Lung (tissue), 12 donors: ENCODE measurements around the gene ZNF536. TPM values are rescaled to one million over a fixed set of nuclear protein-coding genes. Genes with fewer than 3 reads are reported as not detected.

Source experiments
- ATAC-seq: fragments of 200-7000 bp; cut with Tn5 transposase; one replicate; pipeline ENCODE4 v1.9.1; 2020; ENCODE audit warnings: moderate number of reproducible peaks; ENCODE audit not compliant: insufficient read depth, low FRiP score
- DNase-seq, 3 donors: peaks; one replicate each; pipeline ENCODE4 v3.0.0-alpha.2; 2013 to 2017
- H3K27ac ChIP-seq, 2 donors: one replicate each; pipeline ENCODE4 v1.5.1; 2013; ENCODE audit warnings: mild to moderate bottlenecking in 2 of 2, moderate library complexity in 2 of 2, control low read depth in 1 of 2, inconsistent platforms in 1 of 2, low read depth in 1 of 2, low read length in 1 of 2
- H3K27me3 ChIP-seq, 3 donors: one replicate each; pipeline ENCODE4 v1.5.1; 2013; ENCODE audit warnings: low read length in 2 of 3; ENCODE audit not compliant: control insufficient read depth in 3 of 3, insufficient read depth in 3 of 3
- H3K36me3 ChIP-seq, 4 donors: one replicate each; pipeline ENCODE4 v1.5.1; 2013; ENCODE audit warnings: low read length in 4 of 4, mild to moderate bottlenecking in 1 of 4, moderate library complexity in 1 of 4; ENCODE audit not compliant: control insufficient read depth in 4 of 4, insufficient read depth in 4 of 4
- H3K4me1 ChIP-seq, 5 donors: one replicate each; pipeline ENCODE4 v1.5.1; 2013; ENCODE audit warnings: low read length in 5 of 5, mild to moderate bottlenecking in 2 of 5, moderate library complexity in 1 of 5; ENCODE audit not compliant: control insufficient read depth in 5 of 5, insufficient read depth in 5 of 5
- H3K4me3 ChIP-seq: one replicate; pipeline ENCODE4 v1.5.1; 2013; ENCODE audit warnings: mild to moderate bottlenecking, control low read depth, moderate library complexity
- H3K9ac ChIP-seq, 2 donors: one replicate each; pipeline ENCODE4 v1.5.1; 2013; ENCODE audit warnings: low read length in 2 of 2, control low read depth in 1 of 2; ENCODE audit not compliant: insufficient read depth in 1 of 2
- H3K9me3 ChIP-seq, 4 donors: one replicate each; pipeline ENCODE4 v1.5.1; 2013; ENCODE audit warnings: low read length in 3 of 4, mild to moderate bottlenecking in 1 of 4, moderate library complexity in 1 of 4; ENCODE audit not compliant: control insufficient read depth in 4 of 4, insufficient read depth in 3 of 4
- CTCF ChIP-seq: IDR thresholded peaks from 2 replicates; pipeline ENCODE4 v1.5.1; 2012; ENCODE audit warnings: mild to moderate bottlenecking; ENCODE audit errors: control extremely low read depth, extremely low read depth
- WGBS, 2 donors: extraction: QIAGEN DNeasy Blood & Tissue Kit; methylation state at CpG; one replicate each; pipeline ENCODE4 v1.1.7; 2013; 5-methylcytosine and 5-hydroxymethylcytosine counted together
- polyA plus RNA-seq, 2 donors: library from polyadenylated mRNA; stranded (reverse); fragments of 200-250 nt; gene quantifications; one replicate each; pipeline ENCODE4 v1.2.1, GENCODE V29; 2013
- total RNA-seq, 2 donors: library from RNA; depleted of rRNA in 1 of 2; stranded (reverse); fragments of >200 nt in 1 of 2; gene quantifications; one replicate each; pipeline ENCODE4 v1.2.1, GENCODE V29; 2014 to 2021
- donor health status: control.
- donor health status: control.
- donor health status: Bipolar disorder and iron deficiency.
- donor health status: healthy.
- donor health status: DM: yes; HTN: yes; CAD: no.

Gene ZNF536
- total and polyA plus RNA-seq, 4 donors: 0.07 to 5.6 (median 0.21) TPM

- no peak for DNase-seq
- peaks cover 0 to 3% (median 0%) of the 10 kb centered on the region in 3 donors for H3K27me3 ChIP-seq
- no peak overlapping the region for H3K4me3 ChIP-seq
- WGBS, 2 donors: 62 to 74% methylated on average over 8 of the region's 8 CpGs
- no peak for ATAC-seq
- H3K4me1 ChIP-seq: peaks cover 0 to 1% (median 0%) of the 10 kb centered on the region in 5 donors
- H3K9me3 ChIP-seq: peaks cover 0 to 1% (median 0%) of the 10 kb centered on the region in 4 donors
- no peak for TF ChIP-seq CTCF
- no peak overlapping the region for H3K27ac ChIP-seq
- H3K36me3 ChIP-seq: no peaks in the 10 kb centered on the region
- H3K9ac ChIP-seq: no peak overlapping the region
These were observed 234.2 kb downstream of the ZNF536 start for GRCh38 chr19:30606114-30607050.
